Osteoblast (primary cell): ENCODE results near the gene SNAI3. TPM values are rescaled to one million over a fixed set of nuclear protein-coding genes. Genes with fewer than 3 reads are reported as not detected.

Experiments
- DNase-seq: peaks from one replicate; pipeline ENCODE4 v3.0.0; 2011; ENCODE audit warnings: low spot score, mixed read lengths; ENCODE audit not compliant: insufficient read length; ENCODE audit errors: missing footprints
- H2AFZ ChIP-seq: 2 replicates; pipeline ENCODE4 v1.6.0; 2011; ENCODE audit warnings: mild to moderate bottlenecking, low read length
- H3K27ac ChIP-seq: 2 replicates; pipeline ENCODE4 v1.5.1; 2011; ENCODE audit warnings: mild to moderate bottlenecking, low read depth, low read length, moderate library complexity
- H3K27me3 ChIP-seq: 2 replicates; pipeline ENCODE4 v1.6.0; 2012; ENCODE audit warnings: mild to moderate bottlenecking, control low read depth, inconsistent platforms, low read length, moderate library complexity; ENCODE audit not compliant: insufficient read depth
- H3K36me3 ChIP-seq: 2 replicates; pipeline ENCODE4 v1.5.1; 2011; ENCODE audit warnings: mild to moderate bottlenecking, low read length, control low read depth, moderate library complexity; ENCODE audit not compliant: insufficient read depth
- H3K4me1 ChIP-seq: 2 replicates; pipeline ENCODE4 v1.5.1; 2011; ENCODE audit warnings: mild to moderate bottlenecking, low read length, control low read depth, moderate library complexity; ENCODE audit not compliant: insufficient read depth
- H3K4me2 ChIP-seq: 2 replicates; pipeline ENCODE4 v1.6.0; 2011; ENCODE audit warnings: mild to moderate bottlenecking, low read length; ENCODE audit not compliant: insufficient read depth
- H3K4me3 ChIP-seq: fragments of 200-600 bp; sonication (generic); 3 replicates; pipeline ENCODE4 v1.5.1; 2012; ENCODE audit warnings: mild to moderate bottlenecking, low read length, inconsistent platforms; ENCODE audit not compliant: insufficient read depth
- H3K79me2 ChIP-seq: 2 replicates; pipeline ENCODE4 v1.6.0; 2012; ENCODE audit warnings: mild to moderate bottlenecking, low read length, control low read depth, inconsistent platforms; ENCODE audit not compliant: insufficient read depth
- H3K9me3 ChIP-seq: 2 replicates; pipeline ENCODE4 v1.5.1; 2011; ENCODE audit warnings: low read depth, low read length, control low read depth
- H4K20me1 ChIP-seq: 2 replicates; pipeline ENCODE4 v1.6.0; 2012; ENCODE audit warnings: mild to moderate bottlenecking, low read length, control low read depth; ENCODE audit not compliant: insufficient read depth
- total RNA-seq: library from RNA; depleted of rRNA; stranded (reverse); fragments of >200 nt; gene quantifications from 2 replicates; pipeline ENCODE4 v1.2.3, GENCODE V29; 2012
- TF ChIP-seq, protein P1 (sequence below): IDR thresholded peaks from 2 replicates; pipeline ENCODE4 v1.5.1; 2011; ENCODE audit warnings: mild to moderate bottlenecking, low read depth, low read length, moderate library complexity; ENCODE audit errors: extremely low read depth

SNAI3 gene
- total RNA-seq, 1 donor = not detected

DNA sequence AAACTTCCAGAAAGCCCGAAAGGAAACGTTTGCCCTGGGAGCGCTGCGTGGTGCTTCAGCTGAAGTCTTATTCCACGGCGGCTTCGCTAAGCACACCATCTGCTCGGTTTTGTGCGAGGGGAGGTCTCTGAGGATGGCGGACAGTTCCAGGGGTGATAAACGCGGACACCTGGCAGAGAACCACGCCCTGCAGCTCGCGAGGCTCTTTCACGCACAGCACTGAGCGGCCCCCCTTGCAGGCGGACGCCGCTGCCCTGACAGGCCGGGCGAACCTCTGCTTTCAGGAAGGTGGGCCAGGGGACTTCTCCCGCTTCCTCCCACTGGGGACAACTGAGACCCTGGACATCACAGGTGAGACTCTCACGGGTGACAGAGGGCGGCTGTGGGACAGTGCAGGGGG, 27.1 kb downstream of the SNAI3 start:
- no peak overlapping the region for H3K27ac ChIP-seq
- H2AFZ ChIP-seq = no peak overlapping the region
- H3K4me2 ChIP-seq = no peak overlapping the region
- H3K4me3 ChIP-seq = no peak overlapping the region
- H3K9me3 ChIP-seq = no peaks in the 10 kb centered on the region
- TF ChIP-seq, protein P1, sequence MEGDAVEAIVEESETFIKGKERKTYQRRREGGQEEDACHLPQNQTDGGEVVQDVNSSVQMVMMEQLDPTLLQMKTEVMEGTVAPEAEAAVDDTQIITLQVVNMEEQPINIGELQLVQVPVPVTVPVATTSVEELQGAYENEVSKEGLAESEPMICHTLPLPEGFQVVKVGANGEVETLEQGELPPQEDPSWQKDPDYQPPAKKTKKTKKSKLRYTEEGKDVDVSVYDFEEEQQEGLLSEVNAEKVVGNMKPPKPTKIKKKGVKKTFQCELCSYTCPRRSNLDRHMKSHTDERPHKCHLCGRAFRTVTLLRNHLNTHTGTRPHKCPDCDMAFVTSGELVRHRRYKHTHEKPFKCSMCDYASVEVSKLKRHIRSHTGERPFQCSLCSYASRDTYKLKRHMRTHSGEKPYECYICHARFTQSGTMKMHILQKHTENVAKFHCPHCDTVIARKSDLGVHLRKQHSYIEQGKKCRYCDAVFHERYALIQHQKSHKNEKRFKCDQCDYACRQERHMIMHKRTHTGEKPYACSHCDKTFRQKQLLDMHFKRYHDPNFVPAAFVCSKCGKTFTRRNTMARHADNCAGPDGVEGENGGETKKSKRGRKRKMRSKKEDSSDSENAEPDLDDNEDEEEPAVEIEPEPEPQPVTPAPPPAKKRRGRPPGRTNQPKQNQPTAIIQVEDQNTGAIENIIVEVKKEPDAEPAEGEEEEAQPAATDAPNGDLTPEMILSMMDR = no peak
- H3K27me3 ChIP-seq = no peaks in the 10 kb centered on the region
- DNase-seq = peak; percentile 62
- H3K79me2 ChIP-seq = peaks cover 46% of the 10 kb centered on the region
- H3K4me1 ChIP-seq = peaks cover 3% of the 10 kb centered on the region
- peaks cover 8% of the 10 kb centered on the region for H3K36me3 ChIP-seq
- peaks cover 8% of the 10 kb centered on the region for H4K20me1 ChIP-seq

DNA sequence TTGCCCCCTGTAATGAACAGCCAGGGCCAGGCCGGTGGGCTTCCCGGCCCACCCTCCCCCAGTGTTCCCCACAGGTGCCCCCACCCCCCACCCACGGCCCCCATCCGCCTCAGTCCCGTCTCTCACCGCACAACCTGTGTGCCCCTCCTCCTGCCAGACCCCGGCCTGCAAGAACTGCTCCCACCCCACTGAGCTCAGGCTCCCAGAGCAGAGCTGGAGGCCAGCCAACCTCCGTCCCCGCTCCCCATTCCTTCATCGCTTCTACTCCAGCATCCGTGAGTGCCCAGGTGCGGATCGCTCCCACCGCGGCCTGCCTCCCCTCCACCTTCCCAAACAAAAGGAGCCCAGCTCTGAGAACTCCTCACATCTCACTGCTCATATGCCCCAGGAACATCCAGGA, 27.6 kb downstream of the SNAI3 start:
- Histone ChIP-seq H3K4me1 (peaks cover 3% of the 10 kb centered on the region), H4K20me1 (peaks cover 8% of the 10 kb centered on the region)
- DNase-seq = peak; percentile 83

DNA sequence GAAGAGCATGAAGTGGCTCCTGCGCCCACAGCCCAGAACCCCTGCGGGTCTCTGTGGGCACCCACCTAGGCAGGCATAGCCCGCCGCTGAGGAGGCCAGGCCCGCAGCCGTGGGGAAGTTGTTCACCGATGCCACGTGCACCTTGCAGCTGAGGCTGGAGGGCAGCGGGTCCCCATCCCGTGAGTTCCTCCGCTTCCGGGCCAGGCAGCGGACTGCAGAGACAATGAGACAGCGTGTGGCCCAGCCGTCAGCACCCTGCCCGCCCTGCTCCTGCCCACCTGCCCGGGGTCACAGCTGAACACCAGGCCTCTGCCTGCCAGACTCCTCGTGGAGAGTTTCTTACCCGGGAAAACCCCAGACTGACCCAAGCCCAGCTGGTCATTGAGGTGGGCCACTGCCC, 28.9 kb downstream of the SNAI3 start:
- Histone ChIP-seq H3K36me3 (peaks cover 8% of the 10 kb centered on the region), H3K9me3 (no peaks in the 10 kb centered on the region), H2AFZ (no peak overlapping the region), H4K20me1 (peaks cover 8% of the 10 kb centered on the region), H3K27ac (no peak overlapping the region), H3K27me3 (no peaks in the 10 kb centered on the region), H3K4me1 (peaks cover 3% of the 10 kb centered on the region), H3K79me2 (peaks cover 31% of the 10 kb centered on the region), H3K4me3 (no peak overlapping the region), H3K4me2 (no peak overlapping the region)
- TF ChIP-seq, protein P1 = no peak
- peak; percentile 57 for DNase-seq

More for the DNA sequence above, 27.6 kb downstream of the SNAI3 start:
- Histone ChIP-seq H3K79me2 (peaks cover 42% of the 10 kb centered on the region), H3K9me3 (no peaks in the 10 kb centered on the region), H2AFZ (no peak overlapping the region), H3K4me2 (no peak overlapping the region), H3K27me3 (no peaks in the 10 kb centered on the region), H3K4me3 (no peak overlapping the region), H3K36me3 (peaks cover 8% of the 10 kb centered on the region), H3K27ac (no peak overlapping the region)
- TF ChIP-seq, protein P1 = no peak

DNA sequence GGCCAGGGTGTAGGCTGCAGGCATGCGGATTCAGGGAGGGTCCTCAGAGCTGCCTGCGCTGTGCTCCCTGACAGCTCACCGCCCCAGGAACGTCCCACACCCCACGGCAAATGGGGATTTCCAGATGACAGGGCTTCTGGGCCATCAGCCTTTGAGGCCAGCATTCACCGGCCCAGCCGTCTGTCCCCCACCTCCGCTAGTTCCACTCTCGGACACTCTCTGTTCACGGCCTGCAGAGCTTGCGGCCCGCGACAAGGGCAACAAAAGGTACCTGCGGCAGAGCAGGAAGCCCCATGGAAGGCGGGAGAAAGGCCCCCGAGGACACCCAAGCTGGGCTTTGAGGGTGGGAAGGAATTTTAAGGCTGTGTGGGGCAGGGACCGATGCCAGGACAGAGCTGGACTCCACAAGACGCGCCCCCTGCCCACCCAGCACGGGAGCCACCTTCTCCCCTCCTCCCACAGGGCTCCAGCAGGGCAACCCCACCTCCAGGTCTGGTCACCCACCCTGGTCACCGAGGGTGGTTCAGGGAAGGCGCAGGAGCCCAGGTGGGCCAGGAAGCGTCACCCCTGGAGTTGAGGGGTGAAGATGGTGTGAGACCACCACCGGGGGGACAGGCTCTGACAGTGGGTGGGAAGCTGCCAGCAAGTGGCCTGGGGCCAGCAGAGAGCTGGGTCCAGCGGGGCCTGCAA, 29.9 kb downstream of the SNAI3 start:
- Histone ChIP-seq H3K79me2 (peaks cover 24% of the 10 kb centered on the region), H3K4me3 (no peak overlapping the region), H3K4me2 (no peak overlapping the region), H2AFZ (no peak overlapping the region), H3K36me3 (peaks cover 8% of the 10 kb centered on the region), H3K27me3 (no peaks in the 10 kb centered on the region), H3K9me3 (no peaks in the 10 kb centered on the region), H4K20me1 (peaks cover 8% of the 10 kb centered on the region), H3K4me1 (peaks cover 1% of the 10 kb centered on the region), H3K27ac (no peak overlapping the region)
- TF ChIP-seq, protein P1 = no peak
- DNase-seq = peak; percentile 80
